ENCODE measurements around the gene SLC15A1.

Gene SLC15A1

GRCh38 chr13:98740131-98740530, 12.3 kb downstream of the SLC15A1 start (continued):
- no peak for TF ChIP-seq TSHZ1 (tag by site-specific recombination; IDR thresholded peaks at IDR 0.05; ENCODE audit: borderline replicate concordance)
- TF ChIP-seq ZNF148 (tag by site-specific recombination; IDR thresholded peaks at IDR 0.05; ENCODE audit: borderline replicate concordance): no peak

- TF ChIP-seq ZNF223 (tag by site-specific recombination; IDR thresholded peaks at IDR 0.05): no peak
- TF ChIP-seq ZNF501 (tag by site-specific recombination; IDR thresholded peaks at IDR 0.05): no peak
- no peak for TF ChIP-seq ZNF266 (tag by site-specific recombination; IDR thresholded peaks at IDR 0.05; ENCODE audit: low read depth)
- TF ChIP-seq ZNF302 (tag by site-specific recombination; IDR thresholded peaks at IDR 0.05; ENCODE audit: low read depth): no peak
- TF ChIP-seq WT1 (tag by site-specific recombination; IDR thresholded peaks at IDR 0.05): no peak
- no peak for TF ChIP-seq SCRT2 (tag by site-specific recombination; IDR thresholded peaks at IDR 0.05)
- no peak for TF ChIP-seq ZNF175 (tag by site-specific recombination; IDR thresholded peaks at IDR 0.05)
- no peak for TF ChIP-seq ZNF2 (tag by site-specific recombination; IDR thresholded peaks at IDR 0.05)
- TF ChIP-seq ZNF830 (tag by site-specific recombination; IDR thresholded peaks at IDR 0.05; ENCODE audit: low read depth): no peak
- no peak for TF ChIP-seq ZNF324 (tag by site-specific recombination; IDR thresholded peaks at IDR 0.05)
- TF ChIP-seq PRDM2 (tag by site-specific recombination; IDR thresholded peaks at IDR 0.05; ENCODE audit: borderline replicate concordance): no peak
- Histone ChIP-seq H3K4me3 (ENCODE audit: low read depth, low read length) (no peak overlapping the region), H3K36me3 (ENCODE audit: control insufficient read depth in 2 of 2, insufficient read depth in 1 of 2, low read length in 2 of 2) (no peaks in the 10 kb centered on the region), H3K27ac (ENCODE audit: extremely low read depth, low read depth, low read length) (no peak overlapping the region), H3K4me1 (ENCODE audit: control insufficient read depth, insufficient read depth, low read length) (no peaks in the 10 kb centered on the region), H3K9me3 (ENCODE audit: control insufficient read depth, insufficient read depth, low read depth, low read length) (no peaks in the 10 kb centered on the region)
- ChIA-PET CTCF (no interaction called here), POLR2A (no interaction called here)
These were observed 13.5 kb downstream of the SLC15A1 start for GRCh38 chr13:98738993-98739392.

All from HEK293 (cell line).